Activated T-cell treated with anti-CD3 and anti-CD28 coated beads for 24 hours (primary cell): ENCODE data around the gene CYTH2.

Experiments used
- DNase-seq: peaks from one replicate; pipeline ENCODE4 v3.0.0-alpha.2; 2020; ENCODE audit warnings: low read depth

CYTH2 gene

GRCh38 chr19:48452289-48453190 is 16.6 kb upstream of the CYTH2 start:
- DNase-seq: no peak

GRCh38 chr19:48454150-48454730 is 14.9 kb upstream of the CYTH2 start:
- DNase-seq: no peak

- DNase-seq: no peak
Observed at GRCh38 chr19:48455171-48455907, 13.8 kb upstream of the CYTH2 start, which contains the start of gene KCNJ14. Gene KCNJ14 (plus strand): TSS chr19:48455574. CDS start chr19:48461725, 6,151 bp downstream.

GRCh38 chr19:48455908-48456562 is 13.1 kb upstream of the CYTH2 start:
- no peak for DNase-seq

- DNase-seq: no peak
Observed at GRCh38 chr19:48456864-48457263, 12.3 kb upstream of the CYTH2 start.

GRCh38 chr19:48458016-48458415 is 11.2 kb upstream of the CYTH2 start:
- DNase-seq: no peak

- DNase-seq: no peak
Observed at GRCh38 chr19:48461651-48461981, 7.6 kb upstream of the CYTH2 start.

- no peak for DNase-seq
Observed at GRCh38 chr19:48461982-48462655, 7.0 kb upstream of the CYTH2 start.

- DNase-seq: no peak
Observed at GRCh38 chr19:48465215-48465614, 4.0 kb upstream of the CYTH2 start.

GRCh38 chr19:48466561-48467325 is 2.4 kb upstream of the CYTH2 start:
- DNase-seq: no peak

- peak; percentile 99 for DNase-seq
Observed at GRCh38 chr19:48468772-48469288, 339 bp upstream of the CYTH2 start.

- no peak for DNase-seq
Observed at GRCh38 chr19:48469934-48470680, 938 bp downstream of the CYTH2 start.

- no peak for DNase-seq
Observed at GRCh38 chr19:48470856-48471255, 1.7 kb downstream of the CYTH2 start.

- no peak for DNase-seq
Observed at GRCh38 chr19:48471836-48472235, 2.7 kb downstream of the CYTH2 start.

- no peak for DNase-seq
Observed at GRCh38 chr19:48473161-48473966, 4.2 kb downstream of the CYTH2 start.

- no peak for DNase-seq
Observed at GRCh38 chr19:48474084-48474592, 5.0 kb downstream of the CYTH2 start.

- DNase-seq: no peak
Observed at GRCh38 chr19:48475369-48476068, 6.3 kb downstream of the CYTH2 start.

- no peak for DNase-seq
Observed at GRCh38 chr19:48476176-48476575, 7.0 kb downstream of the CYTH2 start.
